Neural cell (in vitro differentiated cells): ENCODE results near the gene FBXO48.

ENCODE experiments used
- EZH2 ChIP-seq: fragments of 200-600, 300-800 bp; shearing (Covaris generic), sonication (generic); IDR thresholded peaks from 2 replicates; pipeline ENCODE4 v1.6.1; 2014; ENCODE audit warnings: antibody characterized with exemption, low read length, borderline replicate concordance, mild to moderate bottlenecking; ENCODE audit not compliant: insufficient read depth, poor library complexity, severe bottlenecking
- POLR2AphosphoS5 ChIP-seq: IDR thresholded peaks from 2 replicates; pipeline ENCODE4 v1.6.1; 2012
- SMC3 ChIP-seq: fragments of 450-650 bp; conservative IDR thresholded peaks from 2 replicates; pipeline ENCODE4 v1.6.1; 2014; ENCODE audit warnings: antibody characterized with exemption, mild to moderate bottlenecking, moderate library complexity; ENCODE audit not compliant: poor library complexity
- TF ChIP-seq, protein P1 (sequence below): IDR thresholded peaks from 2 replicates; pipeline ENCODE4 v1.6.1; 2012; ENCODE audit warnings: borderline replicate concordance
- TF ChIP-seq, protein P2 (sequence below): fragments of 450-650 bp; IDR thresholded peaks from 2 replicates; pipeline ENCODE4 v1.5.1; 2014; ENCODE audit warnings: antibody characterized with exemption, mild to moderate bottlenecking, moderate library complexity; ENCODE audit not compliant: poor library complexity, severe bottlenecking

DNA sequence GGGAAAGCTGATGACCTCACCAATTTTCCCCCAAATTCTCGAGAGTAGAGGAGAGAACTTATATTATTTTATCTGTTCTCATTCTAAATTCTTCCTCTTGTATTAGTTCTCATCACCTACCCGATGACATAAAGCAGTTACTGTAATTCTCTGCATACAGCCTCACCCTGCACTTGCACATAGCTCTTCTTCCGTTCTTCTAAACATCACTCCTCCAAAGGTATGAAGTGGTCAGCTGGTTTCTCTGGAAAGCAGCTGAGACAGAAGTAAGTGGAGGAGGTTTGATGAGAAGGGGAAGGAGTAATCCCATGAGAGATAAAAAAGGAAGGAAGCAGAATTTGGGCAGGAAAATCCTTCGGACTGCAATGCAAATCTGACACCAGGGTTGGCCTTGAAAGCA lies 39.0 kb downstream of the FBXO48 start:
- TF ChIP-seq EZH2 (no peak), POLR2AphosphoS5 (no peak), SMC3 (no peak)
- TF ChIP-seq, protein P1, sequence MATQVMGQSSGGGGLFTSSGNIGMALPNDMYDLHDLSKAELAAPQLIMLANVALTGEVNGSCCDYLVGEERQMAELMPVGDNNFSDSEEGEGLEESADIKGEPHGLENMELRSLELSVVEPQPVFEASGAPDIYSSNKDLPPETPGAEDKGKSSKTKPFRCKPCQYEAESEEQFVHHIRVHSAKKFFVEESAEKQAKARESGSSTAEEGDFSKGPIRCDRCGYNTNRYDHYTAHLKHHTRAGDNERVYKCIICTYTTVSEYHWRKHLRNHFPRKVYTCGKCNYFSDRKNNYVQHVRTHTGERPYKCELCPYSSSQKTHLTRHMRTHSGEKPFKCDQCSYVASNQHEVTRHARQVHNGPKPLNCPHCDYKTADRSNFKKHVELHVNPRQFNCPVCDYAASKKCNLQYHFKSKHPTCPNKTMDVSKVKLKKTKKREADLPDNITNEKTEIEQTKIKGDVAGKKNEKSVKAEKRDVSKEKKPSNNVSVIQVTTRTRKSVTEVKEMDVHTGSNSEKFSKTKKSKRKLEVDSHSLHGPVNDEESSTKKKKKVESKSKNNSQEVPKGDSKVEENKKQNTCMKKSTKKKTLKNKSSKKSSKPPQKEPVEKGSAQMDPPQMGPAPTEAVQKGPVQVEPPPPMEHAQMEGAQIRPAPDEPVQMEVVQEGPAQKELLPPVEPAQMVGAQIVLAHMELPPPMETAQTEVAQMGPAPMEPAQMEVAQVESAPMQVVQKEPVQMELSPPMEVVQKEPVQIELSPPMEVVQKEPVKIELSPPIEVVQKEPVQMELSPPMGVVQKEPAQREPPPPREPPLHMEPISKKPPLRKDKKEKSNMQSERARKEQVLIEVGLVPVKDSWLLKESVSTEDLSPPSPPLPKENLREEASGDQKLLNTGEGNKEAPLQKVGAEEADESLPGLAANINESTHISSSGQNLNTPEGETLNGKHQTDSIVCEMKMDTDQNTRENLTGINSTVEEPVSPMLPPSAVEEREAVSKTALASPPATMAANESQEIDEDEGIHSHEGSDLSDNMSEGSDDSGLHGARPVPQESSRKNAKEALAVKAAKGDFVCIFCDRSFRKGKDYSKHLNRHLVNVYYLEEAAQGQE: no peak
- TF ChIP-seq, protein P2, sequence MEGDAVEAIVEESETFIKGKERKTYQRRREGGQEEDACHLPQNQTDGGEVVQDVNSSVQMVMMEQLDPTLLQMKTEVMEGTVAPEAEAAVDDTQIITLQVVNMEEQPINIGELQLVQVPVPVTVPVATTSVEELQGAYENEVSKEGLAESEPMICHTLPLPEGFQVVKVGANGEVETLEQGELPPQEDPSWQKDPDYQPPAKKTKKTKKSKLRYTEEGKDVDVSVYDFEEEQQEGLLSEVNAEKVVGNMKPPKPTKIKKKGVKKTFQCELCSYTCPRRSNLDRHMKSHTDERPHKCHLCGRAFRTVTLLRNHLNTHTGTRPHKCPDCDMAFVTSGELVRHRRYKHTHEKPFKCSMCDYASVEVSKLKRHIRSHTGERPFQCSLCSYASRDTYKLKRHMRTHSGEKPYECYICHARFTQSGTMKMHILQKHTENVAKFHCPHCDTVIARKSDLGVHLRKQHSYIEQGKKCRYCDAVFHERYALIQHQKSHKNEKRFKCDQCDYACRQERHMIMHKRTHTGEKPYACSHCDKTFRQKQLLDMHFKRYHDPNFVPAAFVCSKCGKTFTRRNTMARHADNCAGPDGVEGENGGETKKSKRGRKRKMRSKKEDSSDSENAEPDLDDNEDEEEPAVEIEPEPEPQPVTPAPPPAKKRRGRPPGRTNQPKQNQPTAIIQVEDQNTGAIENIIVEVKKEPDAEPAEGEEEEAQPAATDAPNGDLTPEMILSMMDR: no peak
